Smooth muscle cell of the umbilical artery (primary cell): ENCODE results near the gene SEMA4B. TPM values are rescaled to one million over a fixed set of nuclear protein-coding genes. Genes with fewer than 3 reads are reported as not detected.

ENCODE experiments used
- total RNA-seq: library from RNA; depleted of rRNA; stranded (reverse); fragments of >200 nt; gene quantifications from 2 replicates; pipeline ENCODE4 v1.2.3, GENCODE V29; 2014

SEMA4B gene
- total RNA-seq = 17.2 and 33.7 TPM in 2 replicates

GRCh38 chr15:90201130-90201943, at the start of gene SEMA4B:
TSS of gene SEMA4B (plus strand) at chr15:90201330. CDS start at chr15:90201579, 249 bp downstream.

GRCh38 chr15:90233387-90234095, 32.4 kb downstream of the SEMA4B start, which contains the start of gene CIB1:
TSS of gene CIB1 (minus strand) at chr15:90233941. CDS start at chr15:90233885, 56 bp downstream.

GRCh38 chr15:90234096-90234988, 33.2 kb downstream of the SEMA4B start, which contains the start of gene GDPGP1:
TSS of gene GDPGP1 (plus strand) at chr15:90234209. CDS start at chr15:90240909, 6,700 bp downstream.

GRCh38 chr15:90249203-90249863, 48.2 kb downstream of the SEMA4B start, which contains the start of gene TTLL13:
TSS of gene TTLL13 (plus strand) at chr15:90249556. CDS start at chr15:90250631, 1,075 bp downstream.

GRCh38 chr15:90265271-90266060, 64.3 kb downstream of the SEMA4B start, which contains the start of gene NGRN:
TSS of gene NGRN (plus strand) at chr15:90265672. CDS start at chr15:90265713, 41 bp downstream.

Other genes starting within 250 kb of the SEMA4B start
- gene ZNF710, start 200.0 kb upstream of the SEMA4B start, total RNA-seq = 7.4 and 13.7 TPM in 2 replicates
- gene IDH2, start 98.9 kb upstream of the SEMA4B start, total RNA-seq = 102 and 108 TPM in 2 replicates
- 30.3 and 33.3 TPM in 2 replicates for gene CIB1, start 32.6 kb downstream of the SEMA4B start, total RNA-seq
- gene GDPGP1, start 32.9 kb downstream of the SEMA4B start, total RNA-seq = 6.1 and 7.1 TPM in 2 replicates
- 0.14 TPM in 1 of 2 replicates, not detected in the other for gene TTLL13, start 48.2 kb downstream of the SEMA4B start, total RNA-seq
- 89.2 and 111 TPM in 2 replicates for gene NGRN, start 64.3 kb downstream of the SEMA4B start, total RNA-seq
- gene ZNF774, start 151.0 kb downstream of the SEMA4B start, total RNA-seq = 2.1 and 6.7 TPM in 2 replicates
- gene IQGAP1, start 186.9 kb downstream of the SEMA4B start, total RNA-seq = 182 and 447 TPM in 2 replicates